ENCODE measurements around the gene SPATA9. TPM values are rescaled to one million over a fixed set of nuclear protein-coding genes. Genes with fewer than 3 reads are reported as not detected.

The SPATA9 gene
- total and polyA plus RNA-seq, 9 donors, result 0.71 to 2.6 (median 1.7) TPM

GRCh38 chr5:95631255-95631958 is 51.4 kb downstream of the SPATA9 start:
- WGBS (ENCODE audit: insufficient coverage), result no CpG with 5 or more reads among the region's 2 CpGs
- Histone ChIP-seq H3K4me1 (ENCODE audit: control insufficient read depth, insufficient read depth, low read length) (no peaks in the 10 kb centered on the region), H3K27me3 (ENCODE audit: control insufficient read depth, insufficient read depth, low read length) (no peaks in the 10 kb centered on the region), H3K36me3 (ENCODE audit: control insufficient read depth, insufficient read depth, low read length) (no peaks in the 10 kb centered on the region), H3K9me3 (replicated peaks; ENCODE audit: control insufficient read depth, low read depth, low read length) (no peaks in the 10 kb centered on the region), H3K27ac (ENCODE audit: low read length) (no peak overlapping the region), H3K4me3 (ENCODE audit: low read length) (no peak overlapping the region)
- DNase-seq, result no peak

GRCh38 chr5:95630394-95630917 is 52.3 kb downstream of the SPATA9 start:
- no peaks in the 10 kb centered on the region for H3K9me3 ChIP-seq (replicated peaks; ENCODE audit: control insufficient read depth, low read depth, low read length)
- no peak overlapping the region for H3K4me3 ChIP-seq (ENCODE audit: low read length)
- no peak for DNase-seq
- no peaks in the 10 kb centered on the region for H3K4me1 ChIP-seq (ENCODE audit: control insufficient read depth, insufficient read depth, low read length)
- H3K36me3 ChIP-seq (ENCODE audit: control insufficient read depth, insufficient read depth, low read length), result no peaks in the 10 kb centered on the region
- no peaks in the 10 kb centered on the region for H3K27me3 ChIP-seq (ENCODE audit: control insufficient read depth, insufficient read depth, low read length)
- 80% methylated on average over 2 of the region's 5 CpGs for WGBS (ENCODE audit: insufficient coverage)
- H3K27ac ChIP-seq (ENCODE audit: low read length), result no peak overlapping the region

- no peak for DNase-seq
- Histone ChIP-seq H3K9me3 (replicated peaks; ENCODE audit: control insufficient read depth, low read depth, low read length) (no peaks in the 10 kb centered on the region), H3K27me3 (ENCODE audit: control insufficient read depth, insufficient read depth, low read length) (no peaks in the 10 kb centered on the region), H3K4me3 (ENCODE audit: low read length) (no peak overlapping the region), H3K36me3 (ENCODE audit: control insufficient read depth, insufficient read depth, low read length) (no peaks in the 10 kb centered on the region), H3K4me1 (ENCODE audit: control insufficient read depth, insufficient read depth, low read length) (no peaks in the 10 kb centered on the region), H3K27ac (ENCODE audit: low read length) (no peak overlapping the region)
- 71% methylated on average over 1 of the region's 1 CpG for WGBS (ENCODE audit: insufficient coverage)
Observed at GRCh38 chr5:95628933-95629332, 53.9 kb downstream of the SPATA9 start.

GRCh38 chr5:95627971-95628810 is 54.6 kb downstream of the SPATA9 start:
- Histone ChIP-seq H3K4me1 (ENCODE audit: control insufficient read depth, insufficient read depth, low read length) (no peaks in the 10 kb centered on the region), H3K4me3 (ENCODE audit: low read length) (no peak overlapping the region), H3K9me3 (replicated peaks; ENCODE audit: control insufficient read depth, low read depth, low read length) (no peaks in the 10 kb centered on the region), H3K36me3 (ENCODE audit: control insufficient read depth, insufficient read depth, low read length) (no peaks in the 10 kb centered on the region), H3K27me3 (ENCODE audit: control insufficient read depth, insufficient read depth, low read length) (no peaks in the 10 kb centered on the region), H3K27ac (ENCODE audit: low read length) (no peak overlapping the region)
- WGBS (ENCODE audit: insufficient coverage), result 87% methylated on average over 3 of the region's 4 CpGs
- no peak for DNase-seq

- no peak overlapping the region for H3K4me3 ChIP-seq (ENCODE audit: low read length)
- no peaks in the 10 kb centered on the region for H3K9me3 ChIP-seq (replicated peaks; ENCODE audit: control insufficient read depth, low read depth, low read length)
- H3K4me1 ChIP-seq (ENCODE audit: control insufficient read depth, insufficient read depth, low read length), result no peaks in the 10 kb centered on the region
- H3K27me3 ChIP-seq (ENCODE audit: control insufficient read depth, insufficient read depth, low read length), result peaks cover 2% of the 10 kb centered on the region
- H3K27ac ChIP-seq (ENCODE audit: low read length), result no peak overlapping the region
- no CpG with 5 or more reads among the region's 1 CpG for WGBS (ENCODE audit: insufficient coverage)
- DNase-seq, result no peak
- no peaks in the 10 kb centered on the region for H3K36me3 ChIP-seq (ENCODE audit: control insufficient read depth, insufficient read depth, low read length)
Observed at GRCh38 chr5:95626701-95627100, 56.1 kb downstream of the SPATA9 start.

- no peak overlapping the region for H3K27ac ChIP-seq (ENCODE audit: low read length)
- peaks cover 12% of the 10 kb centered on the region for H3K4me1 ChIP-seq (ENCODE audit: control insufficient read depth, insufficient read depth, low read length)
- WGBS (ENCODE audit: insufficient coverage), result no CpG with 5 or more reads among the region's 2 CpGs
- peaks cover 15% of the 10 kb centered on the region for H3K27me3 ChIP-seq (ENCODE audit: control insufficient read depth, insufficient read depth, low read length)
- no peak overlapping the region for H3K4me3 ChIP-seq (ENCODE audit: low read length)
- no peak for DNase-seq
- no peaks in the 10 kb centered on the region for H3K9me3 ChIP-seq (replicated peaks; ENCODE audit: control insufficient read depth, low read depth, low read length)
- H3K36me3 ChIP-seq (ENCODE audit: control insufficient read depth, insufficient read depth, low read length), result no peaks in the 10 kb centered on the region
Observed at GRCh38 chr5:95624368-95624767, 58.4 kb downstream of the SPATA9 start.

- Histone ChIP-seq H3K27ac (ENCODE audit: low read length) (no peak overlapping the region), H3K36me3 (ENCODE audit: control insufficient read depth, insufficient read depth, low read length) (no peaks in the 10 kb centered on the region), H3K27me3 (ENCODE audit: control insufficient read depth, insufficient read depth, low read length) (peaks cover 15% of the 10 kb centered on the region), H3K4me1 (ENCODE audit: control insufficient read depth, insufficient read depth, low read length) (peaks cover 12% of the 10 kb centered on the region), H3K4me3 (ENCODE audit: low read length) (no peak overlapping the region), H3K9me3 (replicated peaks; ENCODE audit: control insufficient read depth, low read depth, low read length) (no peaks in the 10 kb centered on the region)
- WGBS (ENCODE audit: insufficient coverage), result 86% methylated on average over 1 of the region's 5 CpGs
- no peak for DNase-seq
Observed at GRCh38 chr5:95623706-95624105, 59.1 kb downstream of the SPATA9 start.

- H3K9me3 ChIP-seq (replicated peaks; ENCODE audit: control insufficient read depth, low read depth, low read length), result no peaks in the 10 kb centered on the region
- peaks cover 15% of the 10 kb centered on the region for H3K27me3 ChIP-seq (ENCODE audit: control insufficient read depth, insufficient read depth, low read length)
- no peak overlapping the region for H3K27ac ChIP-seq (ENCODE audit: low read length)
- no peak for DNase-seq
- H3K36me3 ChIP-seq (ENCODE audit: control insufficient read depth, insufficient read depth, low read length), result no peaks in the 10 kb centered on the region
- WGBS (ENCODE audit: insufficient coverage), result no CpG with 5 or more reads among the region's 8 CpGs
- H3K4me3 ChIP-seq (ENCODE audit: low read length), result peak overlapping the region; percentile 35
- peaks cover 12% of the 10 kb centered on the region for H3K4me1 ChIP-seq (ENCODE audit: control insufficient read depth, insufficient read depth, low read length)
Observed at GRCh38 chr5:95621839-95622629, 60.8 kb downstream of the SPATA9 start.

- H3K9me3 ChIP-seq (replicated peaks; ENCODE audit: control insufficient read depth, low read depth, low read length), result no peaks in the 10 kb centered on the region
- WGBS (ENCODE audit: insufficient coverage), result under 1% methylated on average over 77 of the region's 92 CpGs
- peaks cover 15% of the 10 kb centered on the region for H3K27me3 ChIP-seq (ENCODE audit: control insufficient read depth, insufficient read depth, low read length)
- peak; percentile 40 for DNase-seq
- no peaks in the 10 kb centered on the region for H3K36me3 ChIP-seq (ENCODE audit: control insufficient read depth, insufficient read depth, low read length)
- H3K4me1 ChIP-seq (ENCODE audit: control insufficient read depth, insufficient read depth, low read length), result peaks cover 12% of the 10 kb centered on the region
- H3K27ac ChIP-seq (ENCODE audit: low read length), result no peak overlapping the region
- peak overlapping the region; percentile 35 for H3K4me3 ChIP-seq (ENCODE audit: low read length)
Observed at GRCh38 chr5:95620870-95621838, 61.6 kb downstream of the SPATA9 start.

Data from muscle of leg (tissue), 11 donors.